K562 (cell line): ENCODE results near the gene CEP20. TPM values are rescaled to one million over a fixed set of nuclear protein-coding genes. Genes with fewer than 3 reads are reported as not detected.
"Not testable (repeated sequence)": the region's sequence is repeated elsewhere in the genome, so short reads cannot be mapped to it uniquely, and the experiment has no call there.

ENCODE experiments used
- ATAC-seq: fragments of 200-7000 bp; cut with Tn5 transposase; 3 replicates; pipeline ENCODE4 v1.9.1; 2020; ENCODE audit warnings: moderate library complexity
- BruUV-seq: library from RNA; stranded (reverse); fragments of 400-500 nt; replicated peaks from 2 replicates; lab custom pipeline; 2021; lab: Mats Ljungman, UMichigan
- CTCF ChIA-PET: fragments of 300-600 bp; formaldehyde crosslinking; extraction: SDS; loops from one replicate; lab custom pipeline; 2021; ENCODE audit warnings: low intra/inter-chr PET ratio; lab: Yijun Ruan, JAX
- POLR2A ChIA-PET: fragments of 300-600, 350-650 bp; sonication (Branson Sonifier 250); formaldehyde crosslinking; extraction: SDS; loops from one replicate; lab custom pipeline; 2021; ENCODE audit warnings: antibody characterized with exemption, inconsistent platforms; lab: Yijun Ruan, JAX
- DNase-seq, 4 experiments: peaks; one replicate each; pipeline versions ENCODE4 v3.0.0 to v3.0.0-alpha.2; 2011 to 2018; ENCODE audit warnings: low spot score in 3 of 4, mixed read lengths in 3 of 4; ENCODE audit errors: extremely low read depth in 1 of 4
- FAIRE-seq: peaks from 2 replicates; lab custom pipeline; 2011; peaks lifted over from hg19 to GRCh38; lab: Jason Lieb, UNC
- H2AFZ ChIP-seq: 2 replicates; pipeline ENCODE4 v1.6.0; 2011; ENCODE audit warnings: low read depth, low read length, control low read depth, inconsistent platforms
- H3K27ac ChIP-seq: fragments of 200-600 bp; 3 replicates; pipeline ENCODE4 v1.8.0; 2011; ENCODE audit warnings: low read depth, mild to moderate bottlenecking, control low read depth, inconsistent platforms, low read length, moderate library complexity, mixed read lengths; ENCODE audit errors: extremely low read depth
- H3K27me3 ChIP-seq, 2 experiments: fragments of 300-600 bp in 1 of 2; 2 replicates in 1 of 2; 3 replicates in 1 of 2; pipeline versions ENCODE4 v1.6.0 to v1.8.0; 2011; ENCODE audit warnings: inconsistent platforms in 2 of 2, low read length in 2 of 2, mild to moderate bottlenecking in 1 of 2, mixed read lengths in 1 of 2, moderate library complexity in 1 of 2; ENCODE audit not compliant: control insufficient read depth in 2 of 2, insufficient read depth in 2 of 2
- H3K36me3 ChIP-seq: fragments of 300-600 bp; 3 replicates; pipeline ENCODE4 v1.8.0; 2011; ENCODE audit warnings: mild to moderate bottlenecking, low read length, inconsistent platforms; ENCODE audit not compliant: control insufficient read depth, insufficient read depth
- H3K4me1 ChIP-seq, 2 experiments: fragments of 200-600 bp in 1 of 2; replicated peaks in 1 of 2; 2 replicates in 1 of 2; 3 replicates in 1 of 2; pipeline versions ENCODE4 v1.5.1 to v1.8.0; 2011; ENCODE audit warnings: inconsistent platforms in 2 of 2, low read length in 2 of 2, mild to moderate bottlenecking in 1 of 2, mixed read lengths in 1 of 2, moderate library complexity in 1 of 2; ENCODE audit not compliant: control insufficient read depth in 2 of 2, insufficient read depth in 2 of 2
- H3K4me2 ChIP-seq: 2 replicates; pipeline ENCODE4 v1.6.1; 2011; ENCODE audit warnings: low read length, control low read depth, inconsistent platforms, mixed read lengths; ENCODE audit not compliant: insufficient read depth
- H3K4me3 ChIP-seq: fragments of 200-600 bp; sonication (generic), shearing (Covaris generic); 2 replicates; pipeline ENCODE4 v1.5.1; 2016; ENCODE audit warnings: control low read depth, inconsistent platforms
- H3K79me2 ChIP-seq: fragments of 200-600 bp; 3 replicates; pipeline ENCODE4 v1.8.0; 2011; ENCODE audit warnings: low read length, inconsistent platforms; ENCODE audit not compliant: control insufficient read depth, insufficient read depth
- H3K9ac ChIP-seq, 2 experiments: 2 replicates each; pipeline versions ENCODE4 v1.6.0 to v1.6.1; 2011; ENCODE audit warnings: low read depth in 2 of 2, low read length in 2 of 2, control low read depth in 1 of 2, inconsistent platforms in 1 of 2, mild to moderate bottlenecking in 1 of 2, mixed read lengths in 1 of 2; ENCODE audit not compliant: insufficient read depth in 1 of 2
- H3K9me1 ChIP-seq: one replicate; pipeline ENCODE4 v1.6.0; 2011; ENCODE audit warnings: inconsistent platforms, mild to moderate bottlenecking, low read length, moderate library complexity; ENCODE audit not compliant: control insufficient read depth, insufficient read depth
- H3K9me3 ChIP-seq: replicated peaks from 2 replicates; pipeline ENCODE4 v1.5.1; 2011; ENCODE audit warnings: low read depth, low read length, inconsistent platforms; ENCODE audit not compliant: control insufficient read depth, insufficient read depth
- H4K20me1 ChIP-seq: replicated peaks from 2 replicates; pipeline ENCODE4 v1.6.1; 2011; ENCODE audit warnings: low read length, inconsistent platforms, mixed read lengths; ENCODE audit not compliant: control insufficient read depth, insufficient read depth
- BCOR ChIP-seq: fragments of 450-650 bp; IDR thresholded peaks from 2 replicates; pipeline ENCODE4 v1.6.1; 2016
- KDM1A ChIP-seq, 2 experiments: fragments of 450-650 bp; IDR thresholded peaks; 2 replicates each; pipeline ENCODE4 v1.6.1; 2016; ENCODE audit warnings: mild to moderate bottlenecking in 2 of 2
- RBM25 ChIP-seq: fragments of 200-400 bp; formaldehyde crosslinking; IDR thresholded peaks from 2 replicates; pipeline ENCODE4 v1.6.1; 2018; ENCODE audit warnings: low read length, low read depth, moderate library complexity; ENCODE audit not compliant: severe bottlenecking
- UBTF ChIP-seq, 2 experiments: IDR thresholded peaks; 2 replicates each; pipeline ENCODE4 v1.6.1; 2012; ENCODE audit warnings: improper control_type of control experiment in 2 of 2, low read depth in 2 of 2, low read length in 2 of 2, borderline replicate concordance in 1 of 2
- ZFP36 ChIP-seq: fragments of 150-350 bp; IDR thresholded peaks from 2 replicates; pipeline ENCODE4 v1.6.1; 2018; ENCODE audit warnings: low read length, low read depth; ENCODE audit not compliant: partially characterized antibody
- ZNF146 ChIP-seq: IDR thresholded peaks from one replicate; pipeline ENCODE4 v1.6.1; 2018; ENCODE audit warnings: missing compliant biosample characterization; ENCODE audit not compliant: unreplicated experiment
- WGBS: fragments of 100-300 bp; shearing (Covaris generic); methylation state at CpG from one replicate; pipeline ENCODE4 v1.1.6; 2016; ENCODE audit warnings: low coverage, mixed read lengths; ENCODE audit not compliant: insufficient coverage; ENCODE audit errors: missing lambda C conversion rate; 5-methylcytosine and 5-hydroxymethylcytosine counted together
- in situ Hi-C: fragments of 300-500 bp; cut with MboI; formaldehyde crosslinking; loops from 4 replicates; pipeline ENCODE4 v1.15.0; 2018; ENCODE audit warnings: inconsistent platforms, mixed read lengths
- intact Hi-C: fragments of 100-400 bp; cut with micrococcal nuclease; formaldehyde crosslinking; loops from 2 replicates; pipeline ENCODE4 v1.14.2; 2022
- polyA plus RNA-seq, 8 experiments: library from polyadenylated mRNA; depleted of rRNA in 4 of 8; stranded (reverse) in 5 of 8; unstranded in 3 of 8; fragments of >200 nt; fragmentation: Nextera tagmentation in 2 of 8; fragmentation: Illumina TruSeq in 1 of 8; extraction: Ambion mirVana in 2 of 8; extraction: Trizol in 1 of 8; gene quantifications; 2 replicates each; pipeline versions ENCODE4 v1.2.1 to v1.2.3, GENCODE V29; 2011 to 2014; ENCODE audit warnings: inconsistent platforms in 1 of 8, missing spikeins in 1 of 8
- total RNA-seq, 7 experiments: library from RNA; depleted of rRNA in 6 of 7; stranded (reverse); fragments of >200 nt in 6 of 7; fragmentation: Illumina TruSeq in 2 of 7; extraction: Trizol in 2 of 7; gene quantifications; 2 replicates each; pipeline versions ENCODE4 v1.2.1 to v1.2.3, GENCODE V29; 2011 to 2021; ENCODE audit warnings: low replicate concordance in 1 of 7

The CEP20 gene
- total and polyA plus RNA-seq, 9 of the 15 experiments (the other 6 are each of a cell fraction or from before 2014, with no cell fraction given), result 41.3 to 150 (median 104) TPM

DNA sequence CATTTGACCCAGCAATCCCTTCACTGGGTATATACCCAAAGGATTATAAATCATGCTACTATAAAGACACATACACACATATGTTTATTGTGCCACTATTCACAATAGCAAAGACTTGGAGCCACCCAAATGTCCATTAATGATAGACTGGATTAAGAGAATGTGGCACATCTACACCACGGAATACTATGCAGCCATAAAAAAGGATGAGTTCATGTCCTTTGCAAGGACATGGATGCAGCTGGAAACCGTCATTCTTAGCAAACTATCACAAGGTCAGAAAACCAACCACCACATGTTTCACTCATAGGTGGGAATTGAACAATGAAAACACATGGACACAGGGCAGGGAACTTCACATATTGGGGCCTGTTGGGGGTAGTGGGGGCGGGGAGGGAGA is 29.9 kb upstream of the CEP20 start:
- H3K9ac ChIP-seq, H3K27ac ChIP-seq, H3K9me3 ChIP-seq, H3K36me3 ChIP-seq, H3K79me2 ChIP-seq, H4K20me1 ChIP-seq, FAIRE-seq, H3K4me3 ChIP-seq, DNase-seq, H3K4me1 ChIP-seq, H3K27me3 ChIP-seq, in situ Hi-C loops, intact Hi-C loops, H3K4me2 ChIP-seq, H2AFZ ChIP-seq, H3K9me1 ChIP-seq, CTCF ChIA-PET, POLR2A ChIA-PET, BruUV-seq, ATAC-seq: not testable (repeated sequence)
- TF ChIP-seq BCOR (peak; percentile 64), KDM1A (IDR thresholded peaks at IDR 0.05) (peak in 1 of 2 experiments; percentile 40; a peak in 2 of 4 replicates), RBM25 (peak; percentile 41), ZNF146 (CRISPR knock-in tag) (peak; percentile 97)
- 23% methylated on average over 3 of the region's 3 CpGs for WGBS

- Histone ChIP-seq H3K4me3 (no peak overlapping the region), H3K4me1 (no peaks in the 10 kb centered on the region), H3K9me1 (no peaks in the 10 kb centered on the region), H3K4me2 (no peak overlapping the region), H2AFZ (no peak overlapping the region), H3K9me3 (no peaks in the 10 kb centered on the region), H4K20me1 (no peaks in the 10 kb centered on the region), H3K9ac (no peak overlapping the region), H3K79me2 (no peaks in the 10 kb centered on the region), H3K27me3 (no peaks in the 10 kb centered on the region), H3K27ac (no peak overlapping the region), H3K36me3 (no peaks in the 10 kb centered on the region)
- BruUV-seq, result no TSS peak
- DNase-seq (no peak), ATAC-seq (no peak), FAIRE-seq (no peak)
- intact Hi-C loops (no loop called here), in situ Hi-C loops (no loop called here)
- WGBS, result 42% methylated on average over 8 of the region's 8 CpGs
- CTCF ChIA-PET, result no interaction called here
- POLR2A ChIA-PET, result no interaction called here
- TF ChIP-seq UBTF (IDR thresholded peaks at IDR 0.05; ENCODE audit: borderline replicate concordance in 1 of 2, low read depth in 2 of 2, low read length in 2 of 2) (no peak), ZFP36 (peak; percentile 27)
- TF ChIP-seq, all 486 proteins: peak for 1
Observed at GRCh38 chr16:15916323-15916722, 27.9 kb upstream of the CEP20 start.
